Fibroblast of lung (primary cell): Measurements from ENCODE around the gene VGLL4.

ENCODE experiments used
- CTCF ChIP-seq, 2 donors: IDR thresholded peaks in 1 of 2; conservative IDR thresholded peaks in 1 of 2; 1 replicate in 1 of 2; 2 replicates in 1 of 2; pipeline ENCODE4 v1.5.1; 2011 to 2012; ENCODE audit warnings: low read length in 2 of 2, control low read depth in 1 of 2, inconsistent platforms in 1 of 2, low read depth in 1 of 2, mild to moderate bottlenecking in 1 of 2
- EZH2 ChIP-seq: IDR thresholded peaks from 2 replicates; pipeline ENCODE4 v1.5.1; 2012; ENCODE audit warnings: low read length, control low read depth, mild to moderate bottlenecking; ENCODE audit errors: missing control alignments

- TF ChIP-seq CTCF (conservative IDR thresholded peaks at IDR 0.05 in 1 of 2, IDR thresholded peaks at IDR 0.05 in 1 of 2; ENCODE audit: low read depth in 1 of 2, low read length in 2 of 2) (no peak), EZH2 (no peak)
Measured at GRCh38 chr3:11602239-11602840, 41.4 kb downstream of the VGLL4 start.
